Activated T-helper 1 cell treated with anti-CD3 and anti-CD28 coated beads, Interleukin-12 subunit alpha, Interleukin-12 subunit beta, Interleukin-2, Interleukin-4 antibody, amounts not matched to agents 30 ng/mL and 10 ng/mL and 1 ng/mL, durations not matched to agents 14 hours and 24 hours and 36 hours (primary cell): Measurements from ENCODE around the gene CHIC2. TPM values are rescaled to one million over a fixed set of nuclear protein-coding genes. Genes with fewer than 3 reads are reported as not detected.
"Not testable (repeated sequence)": the region's sequence is repeated elsewhere in the genome, so short reads cannot be mapped to it uniquely, and the experiment has no call there.

Experiments
- DNase-seq: peaks from one replicate; pipeline ENCODE4 v3.0.0; 2021; ENCODE audit warnings: low spot score
- H3K27ac Mint-ChIP-seq: one replicate; pipeline ENCODE4 v1.8.0; 2021; ENCODE audit warnings: mild to moderate bottlenecking, mixed read lengths
- H3K27me3 Mint-ChIP-seq: one replicate; pipeline ENCODE4 v1.8.0; 2022; ENCODE audit warnings: mild to moderate bottlenecking, moderate library complexity, mixed read lengths; ENCODE audit not compliant: insufficient read depth
- H3K36me3 Mint-ChIP-seq: one replicate; pipeline ENCODE4 v1.8.0; 2021; ENCODE audit warnings: low read depth, mixed read lengths
- H3K4me1 Mint-ChIP-seq: one replicate; pipeline ENCODE4 v1.8.0; 2021; ENCODE audit warnings: low read depth, mixed read lengths
- H3K4me3 Mint-ChIP-seq: one replicate; pipeline ENCODE4 v1.8.0; 2021; ENCODE audit warnings: mild to moderate bottlenecking, moderate library complexity, mixed read lengths
- H3K9me3 Mint-ChIP-seq: one replicate; pipeline ENCODE4 v1.8.0; 2021; ENCODE audit warnings: mixed read lengths
- intact Hi-C: fragments of 100-400 bp; cut with micrococcal nuclease; formaldehyde crosslinking; loops from one replicate; pipeline ENCODE4 v1.15.1; 2024
- total RNA-seq: library from RNA; stranded (reverse); gene quantifications from 2 replicates; pipeline ENCODE4 v1.2.3, GENCODE V29; 2022

The CHIC2 gene
- total RNA-seq: 19.1 and 20.3 TPM in 2 replicates

DNA sequence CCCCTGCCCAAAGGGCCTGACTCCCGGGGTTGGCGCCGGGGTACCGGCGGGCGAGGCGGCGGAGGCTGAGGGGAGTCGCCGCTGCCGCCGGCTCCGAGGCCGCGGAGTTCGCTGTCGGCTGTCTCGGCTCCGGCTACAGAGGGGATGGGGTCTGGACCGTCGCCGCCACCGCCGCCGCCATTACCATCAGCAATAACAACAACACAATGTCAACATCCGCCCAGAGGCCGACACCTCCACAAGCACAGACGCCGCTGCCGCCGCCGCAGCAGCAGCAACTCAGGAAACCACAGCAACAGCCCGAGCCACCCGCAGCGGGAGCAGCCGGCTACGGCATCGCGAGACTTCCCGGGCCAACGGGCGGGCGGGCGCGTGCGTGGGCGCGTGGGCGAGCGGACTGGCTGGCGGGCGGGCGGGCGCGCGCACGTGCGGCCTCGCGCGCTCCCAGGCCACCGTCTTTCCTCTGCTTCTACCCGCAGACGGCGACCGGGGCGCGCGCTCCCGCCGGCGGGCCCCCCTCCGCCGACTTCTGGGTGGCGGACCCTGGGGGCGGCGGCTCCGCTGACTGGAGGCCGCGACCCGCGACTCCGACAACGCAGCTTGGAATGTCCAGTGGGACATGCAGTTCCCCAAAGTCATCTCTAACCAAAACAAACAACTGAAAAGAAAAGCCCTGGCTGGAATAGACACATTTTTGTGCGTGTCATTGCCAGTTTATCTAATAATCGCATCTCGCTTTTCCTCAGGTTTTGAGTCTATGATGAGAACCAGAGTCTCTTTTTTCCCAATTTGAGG lies at the start of gene CHIC2:
CHIC2 (minus strand) TSS at position 289 of the 795 bp plus-strand sequence. CDS start 305 bp downstream, outside the sequence.
- Mint-ChIP-seq H3K4me3 (peak within 1 kb of the TSS; percentile 91), H3K4me1 (peaks cover 46% of the 10 kb centered on the region), H3K27ac (peak within 1 kb of the TSS; percentile 94), H3K9me3 (no peaks in the 10 kb centered on the region), H3K27me3 (no peaks in the 10 kb centered on the region), H3K36me3 (peaks cover 14% of the 10 kb centered on the region)
- intact Hi-C loops: loop anchor here (1.0 to 10.0 kb wide), 10 partner anchors 8 to 1480 kb away; partner anchors contain the start of genes CLOCK, FIP1L1 and SRD5A3
- DNase-seq: peak; percentile 96

- H3K36me3 Mint-ChIP-seq, H3K4me3 Mint-ChIP-seq, intact Hi-C loops, DNase-seq, H3K27ac Mint-ChIP-seq, H3K9me3 Mint-ChIP-seq, H3K4me1 Mint-ChIP-seq: not testable (repeated sequence)
- H3K27me3 Mint-ChIP-seq: peaks cover 43% of the 10 kb centered on the region
Measured at GRCh38 chr4:54113206-54113605, 48.8 kb upstream of the CHIC2 start.

DNA sequence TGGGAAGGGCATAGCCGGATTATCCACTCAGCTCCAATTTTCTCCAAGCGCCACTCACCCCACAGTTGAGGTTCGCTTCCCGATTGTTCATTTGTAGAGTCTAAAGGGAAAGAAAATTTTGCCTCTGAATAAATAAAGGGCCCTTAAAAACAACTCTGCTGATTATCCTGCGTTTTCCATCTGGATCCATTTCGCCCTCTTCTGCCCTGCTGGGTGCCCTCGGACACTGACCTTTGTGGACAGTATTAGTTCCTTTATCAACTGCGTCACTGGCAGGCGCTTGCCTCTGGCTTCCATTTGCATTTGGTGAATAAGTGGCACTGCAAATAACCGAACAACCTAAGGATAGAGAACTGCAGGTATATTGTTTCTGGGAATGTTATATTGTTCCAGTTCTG lies 45.6 kb upstream of the CHIC2 start:
- peaks cover 5% of the 10 kb centered on the region for H3K4me1 Mint-ChIP-seq
- peaks cover 64% of the 10 kb centered on the region for H3K27me3 Mint-ChIP-seq
- peak overlapping the region; percentile 47 for H3K27ac Mint-ChIP-seq
- intact Hi-C loops: no loop called here
- peaks cover 5% of the 10 kb centered on the region for H3K9me3 Mint-ChIP-seq
- H3K4me3 Mint-ChIP-seq: no peak overlapping the region
- DNase-seq: no peak
- H3K36me3 Mint-ChIP-seq: no peaks in the 10 kb centered on the region

GRCh38 chr4:54109241-54110018 lies 45.0 kb upstream of the CHIC2 start:
- Mint-ChIP-seq H3K4me3 (no peak overlapping the region), H3K4me1 (peaks cover 10% of the 10 kb centered on the region), H3K27me3 (peaks cover 69% of the 10 kb centered on the region), H3K9me3 (peaks cover 5% of the 10 kb centered on the region), H3K36me3 (no peaks in the 10 kb centered on the region), H3K27ac (no peak overlapping the region)
- no peak for DNase-seq
- intact Hi-C loops: loop anchor here (2.0 to 10.0 kb wide), 4 partner anchors 17 to 1525 kb away; partner anchors contain the start of genes KIT and NMU

- Mint-ChIP-seq H3K4me1 (peaks cover 13% of the 10 kb centered on the region), H3K4me3 (no peak overlapping the region), H3K9me3 (peaks cover 5% of the 10 kb centered on the region), H3K27ac (no peak overlapping the region), H3K36me3 (no peaks in the 10 kb centered on the region), H3K27me3 (peaks cover 79% of the 10 kb centered on the region)
- no peak for DNase-seq
- intact Hi-C loops: loop anchor here (2.0 to 10.0 kb wide), 4 partner anchors 15 to 1527 kb away; partner anchors contain the start of genes KIT and NMU
Measured at GRCh38 chr4:54107951-54108748, 43.7 kb upstream of the CHIC2 start.

GRCh38 chr4:54104907-54105306 lies 40.5 kb upstream of the CHIC2 start:
- no peak overlapping the region for H3K27ac Mint-ChIP-seq
- H3K9me3 Mint-ChIP-seq: no peaks in the 10 kb centered on the region
- peaks cover 28% of the 10 kb centered on the region for H3K4me1 Mint-ChIP-seq
- H3K4me3 Mint-ChIP-seq: no peak overlapping the region
- DNase-seq: no peak
- no peaks in the 10 kb centered on the region for H3K36me3 Mint-ChIP-seq
- H3K27me3 Mint-ChIP-seq: peaks cover 77% of the 10 kb centered on the region
- intact Hi-C loops: loop anchor here (1.0 to 10.0 kb wide), 4 partner anchors 11 to 1530 kb away; partner anchors contain the start of genes KIT and NMU

DNA sequence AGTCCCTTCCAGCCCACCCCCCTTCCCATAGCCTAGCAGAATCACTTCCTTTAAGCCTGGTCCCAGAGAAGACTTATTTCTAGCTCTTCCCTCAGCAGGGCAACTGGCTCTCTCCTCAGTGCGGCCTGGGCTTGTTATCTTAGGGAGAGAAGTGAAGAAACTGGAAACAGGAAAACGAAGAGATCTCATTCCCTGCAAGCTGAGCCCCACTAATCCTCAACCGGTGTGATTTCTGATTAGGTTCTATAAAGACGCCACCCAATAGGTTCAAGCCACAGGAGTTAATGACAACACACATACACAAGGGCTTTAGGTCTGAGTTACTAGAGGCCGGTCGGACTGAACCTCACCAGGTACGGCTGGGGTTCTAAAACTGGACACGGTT lies 38.8 kb upstream of the CHIC2 start:
- DNase-seq: no peak
- H3K27ac Mint-ChIP-seq: no peak overlapping the region
- H3K9me3 Mint-ChIP-seq: no peaks in the 10 kb centered on the region
- peaks cover 76% of the 10 kb centered on the region for H3K27me3 Mint-ChIP-seq
- peaks cover 39% of the 10 kb centered on the region for H3K4me1 Mint-ChIP-seq
- H3K4me3 Mint-ChIP-seq: no peak overlapping the region
- no peaks in the 10 kb centered on the region for H3K36me3 Mint-ChIP-seq
- intact Hi-C loops: loop anchor here (10.0 kb wide), 2 partner anchors 552 to 1532 kb away; partner anchors contain the start of genes KIT and NMU

GRCh38 chr4:54102531-54103106 lies 38.2 kb upstream of the CHIC2 start:
- no peaks in the 10 kb centered on the region for H3K36me3 Mint-ChIP-seq
- DNase-seq: no peak
- peaks cover 77% of the 10 kb centered on the region for H3K27me3 Mint-ChIP-seq
- peaks cover 39% of the 10 kb centered on the region for H3K4me1 Mint-ChIP-seq
- no peak overlapping the region for H3K27ac Mint-ChIP-seq
- intact Hi-C loops: loop anchor here (10.0 kb wide), 2 partner anchors 552 to 1532 kb away; partner anchors contain the start of genes KIT and NMU
- no peak overlapping the region for H3K4me3 Mint-ChIP-seq
- H3K9me3 Mint-ChIP-seq: no peaks in the 10 kb centered on the region

DNA sequence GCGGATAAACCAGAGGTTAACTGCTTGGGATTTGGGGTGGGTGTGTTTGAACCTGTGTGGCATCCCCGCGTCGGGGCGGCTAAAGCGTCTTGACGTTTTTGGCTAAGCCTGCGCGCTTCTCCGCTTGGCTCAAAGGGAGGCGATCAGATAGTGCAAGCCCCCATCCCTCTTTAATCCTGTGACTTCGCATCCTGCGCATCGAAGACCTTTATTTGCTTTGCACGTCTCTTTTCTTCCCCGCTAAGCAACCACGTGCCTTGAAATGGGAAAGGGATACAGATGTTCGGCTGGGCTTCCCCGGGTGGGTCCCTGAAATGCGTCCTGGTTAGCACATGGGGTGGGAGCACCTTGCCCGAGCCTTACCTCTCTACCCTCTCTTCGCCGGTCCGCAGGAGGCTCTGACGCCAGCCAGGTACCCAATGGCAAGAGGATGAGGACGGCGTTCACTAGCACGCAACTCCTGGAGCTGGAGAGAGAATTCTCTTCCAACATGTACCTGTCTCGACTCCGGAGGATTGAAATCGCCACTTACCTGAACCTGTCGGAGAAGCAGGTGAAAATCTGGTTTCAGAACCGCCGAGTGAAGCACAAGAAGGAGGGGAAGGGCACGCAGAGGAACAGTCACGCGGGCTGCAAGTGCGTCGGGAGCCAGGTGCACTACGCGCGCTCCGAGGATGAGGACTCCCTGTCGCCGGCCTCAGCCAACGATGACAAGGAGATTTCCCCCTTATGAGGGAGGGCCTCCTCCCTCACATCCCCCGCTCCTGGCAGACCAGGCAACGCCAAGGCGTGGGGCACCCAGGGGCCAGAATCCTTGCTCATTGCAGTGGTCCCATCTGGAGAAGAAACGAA lies 37.0 kb upstream of the CHIC2 start:
- Mint-ChIP-seq H3K36me3 (no peaks in the 10 kb centered on the region), H3K9me3 (no peaks in the 10 kb centered on the region), H3K27ac (peak overlapping the region; percentile 55), H3K4me1 (peaks cover 35% of the 10 kb centered on the region), H3K4me3 (peak overlapping the region; percentile 62), H3K27me3 (peaks cover 80% of the 10 kb centered on the region)
- intact Hi-C loops: loop anchor here (1.0 to 10.0 kb wide), 3 partner anchors 132 to 1533 kb away; partner anchors contain the start of genes KIT and NMU
- DNase-seq: no peak

- Mint-ChIP-seq H3K27ac (no peak overlapping the region), H3K27me3 (peaks cover 84% of the 10 kb centered on the region), H3K9me3 (no peaks in the 10 kb centered on the region), H3K4me3 (peak overlapping the region; percentile 62), H3K36me3 (no peaks in the 10 kb centered on the region), H3K4me1 (peaks cover 35% of the 10 kb centered on the region)
- DNase-seq: no peak
- intact Hi-C loops: loop anchor here (1.0 to 10.0 kb wide), 3 partner anchors 133 to 1534 kb away; partner anchors contain the start of genes KIT and NMU
Measured at GRCh38 chr4:54100595-54101189, 36.3 kb upstream of the CHIC2 start.
